HG02943 (cell line): ENCODE data around the gene COASY.
"Not testable (repeated sequence)": the region's sequence is repeated elsewhere in the genome, so short reads cannot be mapped to it uniquely, and the experiment has no call there.

ENCODE experiments used
- ATAC-seq: cut with Tn5 transposase; IDR thresholded peaks from one replicate; pipeline ENCODE4 v1.9.1; 2021; ENCODE audit warnings: mild to moderate bottlenecking, low read depth, moderate library complexity; ENCODE audit not compliant: unreplicated experiment

Gene COASY

GRCh38 chr17:42530952-42531454 lies 30.9 kb upstream of the COASY start:
- ATAC-seq: no peak

- no peak for ATAC-seq
These were observed 30.2 kb upstream of the COASY start for GRCh38 chr17:42531455-42532354.

GRCh38 chr17:42535155-42536047 lies 26.5 kb upstream of the COASY start:
- ATAC-seq: no peak

GRCh38 chr17:42536048-42536371 lies 25.9 kb upstream of the COASY start, which contains the start of gene NAGLU:
NAGLU (plus strand) TSS chr17:42536241; CDS start chr17:42536273, 32 bp downstream.
- ATAC-seq: peak; percentile 72

- ATAC-seq: peak; percentile 47
These were observed 25.4 kb upstream of the COASY start for GRCh38 chr17:42536372-42537155.

- ATAC-seq: no peak
These were observed 24.7 kb upstream of the COASY start for GRCh38 chr17:42537156-42537805.

- no peak for ATAC-seq
These were observed 24.0 kb upstream of the COASY start for GRCh38 chr17:42537826-42538451.

- no peak for ATAC-seq
These were observed 23.5 kb upstream of the COASY start for GRCh38 chr17:42538482-42538881.

- not testable (repeated sequence) for ATAC-seq
These were observed 21.4 kb upstream of the COASY start for GRCh38 chr17:42540558-42540957.

- no peak for ATAC-seq
These were observed 20.7 kb upstream of the COASY start for GRCh38 chr17:42541041-42541833.

GRCh38 chr17:42543190-42544079 lies 18.5 kb upstream of the COASY start:
- ATAC-seq: no peak

GRCh38 chr17:42544874-42545283 lies 17.1 kb upstream of the COASY start:
- no peak for ATAC-seq

- not testable (repeated sequence) for ATAC-seq
These were observed 16.0 kb upstream of the COASY start for GRCh38 chr17:42545755-42546505.

- no peak for ATAC-seq
These were observed 14.9 kb upstream of the COASY start for GRCh38 chr17:42547001-42547461.

GRCh38 chr17:42547698-42548069 lies 14.3 kb upstream of the COASY start:
- no peak for ATAC-seq

GRCh38 chr17:42548070-42548837 lies 13.7 kb upstream of the COASY start:
- ATAC-seq: no peak
